Caco-2 (cell line): ENCODE data around the gene RGS14. TPM values are rescaled to one million over a fixed set of nuclear protein-coding genes. Genes with fewer than 3 reads are reported as not detected.

Source experiments
- BruUV-seq: library from RNA; stranded (reverse); fragments of 400-500 nt; replicated peaks from 2 replicates; lab custom pipeline; 2021; lab: Mats Ljungman, UMichigan
- CTCF ChIA-PET: fragments of 300-600 bp; sonication (Branson Sonifier 250); formaldehyde crosslinking; loops from one replicate; lab custom pipeline; 2022; ENCODE audit warnings: antibody characterized with exemption; lab: Charles Lee
- POLR2A ChIA-PET: fragments of 300-600 bp; sonication (Branson Sonifier 250); formaldehyde crosslinking; loops from one replicate; lab custom pipeline; 2022; ENCODE audit warnings: antibody characterized with exemption; lab: Charles Lee
- DNase-seq, 2 experiments: peaks; one replicate each; pipeline versions ENCODE4 v3.0.0 to v3.0.0-alpha.2; 2020 to 2022
- H3K27me3 ChIP-seq: replicated peaks from 2 replicates; pipeline ENCODE4 v1.6.0; 2011; ENCODE audit warnings: low read length; ENCODE audit not compliant: control insufficient read depth, insufficient read depth
- H3K36me3 ChIP-seq: 2 replicates; pipeline ENCODE4 v1.5.1; 2011; ENCODE audit warnings: low read length; ENCODE audit not compliant: control insufficient read depth, insufficient read depth
- H3K4me1 ChIP-seq: fragments of 250-450 bp; sonication (Bioruptor Pico); 2 replicates; pipeline ENCODE4 v1.5.1; 2020; ENCODE audit warnings: mild to moderate bottlenecking
- H3K4me3 ChIP-seq: 2 replicates; pipeline ENCODE4 v1.5.1; 2011; ENCODE audit warnings: low read depth, mild to moderate bottlenecking, control low read depth, low read length
- H3K9me3 ChIP-seq: fragments of 250-450 bp; sonication (Bioruptor Pico); 2 replicates; pipeline ENCODE4 v1.5.1; 2020; ENCODE audit warnings: mild to moderate bottlenecking, moderate library complexity
- H3K27ac Mint-ChIP-seq: one replicate; pipeline ENCODE4 v1.8.0; 2022; ENCODE audit warnings: mixed read lengths; ENCODE audit not compliant: unreplicated experiment
- H3K27me3 Mint-ChIP-seq: one replicate; pipeline ENCODE4 v1.8.0; 2022; ENCODE audit warnings: mixed read lengths; ENCODE audit not compliant: insufficient read depth, unreplicated experiment
- H3K36me3 Mint-ChIP-seq: one replicate; pipeline ENCODE4 v1.8.0; 2022; ENCODE audit warnings: mild to moderate bottlenecking, mixed read lengths; ENCODE audit not compliant: insufficient read depth, unreplicated experiment
- H3K4me1 Mint-ChIP-seq: one replicate; pipeline ENCODE4 v1.8.0; 2022; ENCODE audit warnings: low read depth, mixed read lengths; ENCODE audit not compliant: unreplicated experiment
- H3K4me3 Mint-ChIP-seq: one replicate; pipeline ENCODE4 v1.8.0; 2022; ENCODE audit warnings: mild to moderate bottlenecking, moderate library complexity, mixed read lengths; ENCODE audit not compliant: unreplicated experiment
- H3K9me3 Mint-ChIP-seq: one replicate; pipeline ENCODE4 v1.8.0; 2022; ENCODE audit warnings: mixed read lengths; ENCODE audit not compliant: unreplicated experiment
- CTCF ChIP-seq, 2 experiments: fragments of 200-600 bp in 1 of 2; IDR thresholded peaks; 1 replicate in 1 of 2; 2 replicates in 1 of 2; pipeline versions ENCODE4 v1.5.1 to v1.8.0; 2011 to 2022; ENCODE audit warnings: antibody characterized with exemption in 1 of 2, control low read depth in 1 of 2, inconsistent platforms in 1 of 2, low read depth in 1 of 2, low read length in 1 of 2, mild to moderate bottlenecking in 1 of 2, moderate library complexity in 1 of 2; ENCODE audit not compliant: insufficient read depth in 1 of 2, severe bottlenecking in 1 of 2, unreplicated experiment in 1 of 2
- intact Hi-C: fragments of 100-400 bp; cut with micrococcal nuclease; formaldehyde crosslinking; loops from one replicate; pipeline ENCODE4 v1.10.0; 2022; ENCODE audit not compliant: unreplicated experiment
- total RNA-seq: library from RNA; stranded (reverse); gene quantifications from 2 replicates; pipeline ENCODE4 v1.2.3, GENCODE V29; 2022

The RGS14 gene
- total RNA-seq, 1 experiment from 2014 or later, result 15.2 TPM

- intact Hi-C loops, result no loop called here
- Histone ChIP-seq H3K9me3 (no peaks in the 10 kb centered on the region), H3K27me3 (no peaks in the 10 kb centered on the region), H3K4me3 (no peak overlapping the region), H3K4me1 (peaks cover 20% of the 10 kb centered on the region), H3K36me3 (no peaks in the 10 kb centered on the region; the same call in 1 of the 2 replicates)
- H3K4me1 Mint-ChIP-seq, result peaks cover 17% of the 10 kb centered on the region
- no TSS peak for BruUV-seq
- H3K9me3 Mint-ChIP-seq, result peaks cover 8% of the 10 kb centered on the region
- H3K36me3 Mint-ChIP-seq, result peaks cover 75% of the 10 kb centered on the region
- no peaks in the 10 kb centered on the region for H3K27me3 Mint-ChIP-seq
- POLR2A ChIA-PET, result interaction anchor here (0.5 to 0.6 kb wide), 2 partner anchors 66 to 335 kb away, joined by 3 read pairs; no protein-coding TSS in a partner anchor
- CTCF ChIA-PET, result interaction anchor here (0.6 kb wide), 1 partner anchor 38 kb away, joined by 3 read pairs; no protein-coding TSS in a partner anchor
- TF ChIP-seq CTCF (IDR thresholded peaks at IDR 0.05; ENCODE audit: insufficient read depth in 1 of 2, low read depth in 1 of 2, low read length in 1 of 2, severe bottlenecking in 1 of 2, unreplicated experiment in 1 of 2), result no peak
- DNase-seq, result no peak
- H3K4me3 Mint-ChIP-seq, result no peak overlapping the region
- no peak overlapping the region for H3K27ac Mint-ChIP-seq
Measured at GRCh38 chr5:177330991-177331842, 26.5 kb upstream of the RGS14 start.

GRCh38 chr5:177332031-177332895 is 25.5 kb upstream of the RGS14 start:
- DNase-seq, result no peak
- Mint-ChIP-seq H3K27me3 (no peaks in the 10 kb centered on the region), H3K9me3 (no peaks in the 10 kb centered on the region), H3K27ac (no peak overlapping the region), H3K36me3 (peaks cover 75% of the 10 kb centered on the region), H3K4me1 (peaks cover 13% of the 10 kb centered on the region), H3K4me3 (no peak overlapping the region)
- no TSS peak for BruUV-seq
- Histone ChIP-seq H3K4me1 (peaks cover 13% of the 10 kb centered on the region), H3K9me3 (no peaks in the 10 kb centered on the region), H3K27me3 (no peaks in the 10 kb centered on the region), H3K4me3 (no peak overlapping the region), H3K36me3 (no peaks in the 10 kb centered on the region; the same call in 1 of the 2 replicates)
- ChIA-PET POLR2A (no interaction called here), CTCF (no interaction called here)
- intact Hi-C loops, result no loop called here
- TF ChIP-seq CTCF (IDR thresholded peaks at IDR 0.05; ENCODE audit: insufficient read depth in 1 of 2, low read depth in 1 of 2, low read length in 1 of 2, severe bottlenecking in 1 of 2, unreplicated experiment in 1 of 2), result no peak

- peaks cover 9% of the 10 kb centered on the region for H3K4me1 Mint-ChIP-seq
Measured at GRCh38 chr5:177332896-177333260, 24.8 kb upstream of the RGS14 start.

More at GRCh38 chr5:177332896-177333260, 24.8 kb upstream of the RGS14 start:
- BruUV-seq, result no TSS peak
- CTCF ChIA-PET, result no interaction called here
- POLR2A ChIA-PET, result no interaction called here
- H3K4me3 Mint-ChIP-seq, result no peak overlapping the region
- Histone ChIP-seq H3K4me1 (peaks cover 8% of the 10 kb centered on the region), H3K4me3 (no peak overlapping the region), H3K9me3 (no peaks in the 10 kb centered on the region), H3K36me3 (peaks cover under 1% of the 10 kb centered on the region; the same call in 1 of the 2 replicates), H3K27me3 (no peaks in the 10 kb centered on the region)
- H3K9me3 Mint-ChIP-seq, result no peaks in the 10 kb centered on the region
- peaks cover 76% of the 10 kb centered on the region for H3K36me3 Mint-ChIP-seq
- no peak for DNase-seq
- H3K27me3 Mint-ChIP-seq, result no peaks in the 10 kb centered on the region
- H3K27ac Mint-ChIP-seq, result no peak overlapping the region
- intact Hi-C loops, result no loop called here
- no peak for TF ChIP-seq CTCF (IDR thresholded peaks at IDR 0.05; ENCODE audit: insufficient read depth in 1 of 2, low read depth in 1 of 2, low read length in 1 of 2, severe bottlenecking in 1 of 2, unreplicated experiment in 1 of 2)
